NCI-H2081 (cell line): ENCODE data around the gene LAMC2.
"Not testable (repeated sequence)": the region's sequence is repeated elsewhere in the genome, so short reads cannot be mapped to it uniquely, and the experiment has no call there.

Source experiments
- DNase-seq, 2 experiments: peaks; one replicate each; lab custom pipeline; 2025; lab: John Stamatoyannopoulos, UW

LAMC2 gene

GRCh38 chr1:183263886-183264602, 78.0 kb downstream of the LAMC2 start:
- DNase-seq = no peak

- DNase-seq = no peak
These were observed 81.8 kb downstream of the LAMC2 start for GRCh38 chr1:183267646-183268431.

GRCh38 chr1:183270541-183271141, 84.6 kb downstream of the LAMC2 start:
- no peak for DNase-seq

- no peak for DNase-seq
These were observed 86.4 kb downstream of the LAMC2 start for GRCh38 chr1:183272390-183272848.

GRCh38 chr1:183273300-183273699, 87.2 kb downstream of the LAMC2 start:
- no peak for DNase-seq

- not testable (repeated sequence) for DNase-seq
These were observed 87.9 kb downstream of the LAMC2 start for GRCh38 chr1:183273984-183274383.

- DNase-seq = no peak
These were observed 88.8 kb downstream of the LAMC2 start for GRCh38 chr1:183274836-183275235.

- no peak for DNase-seq
These were observed 89.3 kb downstream of the LAMC2 start for GRCh38 chr1:183275322-183275721.

- DNase-seq = no peak
These were observed 90.5 kb downstream of the LAMC2 start for GRCh38 chr1:183276386-183277080.

GRCh38 chr1:183277821-183278738, 92.0 kb downstream of the LAMC2 start:
- no peak for DNase-seq

- DNase-seq = peak in 1 of 2 experiments; percentile 26
These were observed 92.9 kb downstream of the LAMC2 start for GRCh38 chr1:183278739-183279591.

GRCh38 chr1:183279835-183280234, 93.8 kb downstream of the LAMC2 start:
- no peak for DNase-seq

- no peak for DNase-seq
These were observed 95.0 kb downstream of the LAMC2 start for GRCh38 chr1:183281039-183281438.

- peak; percentile 87 to 88 for DNase-seq
These were observed 95.6 kb downstream of the LAMC2 start for GRCh38 chr1:183281553-183282091.

- DNase-seq = no peak
These were observed 96.2 kb downstream of the LAMC2 start for GRCh38 chr1:183282101-183282855.

- no peak for DNase-seq
These were observed 97.2 kb downstream of the LAMC2 start for GRCh38 chr1:183283286-183283685.

- DNase-seq = no peak
These were observed 98.0 kb downstream of the LAMC2 start for GRCh38 chr1:183284086-183284485.

- no peak for DNase-seq
These were observed 99.2 kb downstream of the LAMC2 start for GRCh38 chr1:183285256-183285655.

GRCh38 chr1:183285746-183286145, 99.7 kb downstream of the LAMC2 start:
- DNase-seq = no peak
